Measurements from ENCODE around the gene DIP2C.

The DIP2C gene

GRCh38 chr10:510415-510881 is 179.0 kb downstream of the DIP2C start:
- TF ChIP-seq CTCF (IDR thresholded peaks at IDR 0.05; ENCODE audit: low read length, missing control alignments), result no peak
- no peak for DNase-seq (ENCODE audit: low read depth)

GRCh38 chr10:509361-510102 is 179.9 kb downstream of the DIP2C start:
- no peak for DNase-seq (ENCODE audit: low read depth)
- H3K4me3 ChIP-seq (replicated peaks; ENCODE audit: low read depth, low read length), result no peak overlapping the region
- TF ChIP-seq CTCF (IDR thresholded peaks at IDR 0.05; ENCODE audit: low read length, missing control alignments), result no peak

More at GRCh38 chr10:510415-510881, 179.0 kb downstream of the DIP2C start:
- H3K4me3 ChIP-seq (replicated peaks; ENCODE audit: low read depth, low read length), result no peak overlapping the region

GRCh38 chr10:508726-509125 is 180.7 kb downstream of the DIP2C start:
- no peak for DNase-seq (ENCODE audit: low read depth)
- TF ChIP-seq CTCF (IDR thresholded peaks at IDR 0.05; ENCODE audit: low read length, missing control alignments), result no peak
- H3K4me3 ChIP-seq (replicated peaks; ENCODE audit: low read depth, low read length), result no peak overlapping the region

GRCh38 chr10:507908-508444 is 181.5 kb downstream of the DIP2C start:
- DNase-seq (ENCODE audit: low read depth), result no peak
- TF ChIP-seq CTCF (IDR thresholded peaks at IDR 0.05; ENCODE audit: low read length, missing control alignments), result no peak

GRCh38 chr10:507355-507699 is 182.1 kb downstream of the DIP2C start:
- no peak for DNase-seq (ENCODE audit: low read depth)
- no peak overlapping the region for H3K4me3 ChIP-seq (replicated peaks; ENCODE audit: low read depth, low read length)
- TF ChIP-seq CTCF (IDR thresholded peaks at IDR 0.05; ENCODE audit: low read length, missing control alignments), result no peak

More at GRCh38 chr10:507908-508444, 181.5 kb downstream of the DIP2C start:
- H3K4me3 ChIP-seq (replicated peaks; ENCODE audit: low read depth, low read length), result no peak overlapping the region

- no peak for DNase-seq (ENCODE audit: low read depth)
- H3K4me3 ChIP-seq (replicated peaks; ENCODE audit: low read depth, low read length), result no peak overlapping the region
- TF ChIP-seq CTCF (IDR thresholded peaks at IDR 0.05; ENCODE audit: low read length, missing control alignments), result no peak
Observed at GRCh38 chr10:506451-507354, 182.8 kb downstream of the DIP2C start.

Measured in fibroblast of pulmonary artery (primary cell).